Neural cell (in vitro differentiated cells): ENCODE results near the gene KLHL35.

Source experiments
- CTCF ChIP-seq: fragments of 450-650 bp; IDR thresholded peaks from 2 replicates; pipeline ENCODE4 v1.5.1; 2014; ENCODE audit warnings: antibody characterized with exemption, mild to moderate bottlenecking, moderate library complexity; ENCODE audit not compliant: poor library complexity, severe bottlenecking
- POLR2AphosphoS5 ChIP-seq: IDR thresholded peaks from 2 replicates; pipeline ENCODE4 v1.6.1; 2012

- TF ChIP-seq CTCF (no peak), POLR2AphosphoS5 (no peak)
These were observed 46.7 kb upstream of the KLHL35 start for GRCh38 chr11:75479597-75480145.
